OCI-LY3 (cell line): ENCODE measurements around the gene MAZ.

ENCODE experiments used
- EZH2phosphoT487 ChIP-seq: fragments of 200-600 bp; shearing (Covaris generic); IDR thresholded peaks from 2 replicates; pipeline ENCODE4 v1.6.1; 2018; ENCODE audit warnings: antibody characterized with exemption, mixed run types, low read depth
- TF ChIP-seq, protein P1 (sequence below): fragments of 200-600, 300-600 bp; sonication (generic); IDR thresholded peaks from 2 replicates; pipeline ENCODE4 v1.5.1; 2014; ENCODE audit warnings: antibody characterized with exemption, low read length, low read depth

DNA sequence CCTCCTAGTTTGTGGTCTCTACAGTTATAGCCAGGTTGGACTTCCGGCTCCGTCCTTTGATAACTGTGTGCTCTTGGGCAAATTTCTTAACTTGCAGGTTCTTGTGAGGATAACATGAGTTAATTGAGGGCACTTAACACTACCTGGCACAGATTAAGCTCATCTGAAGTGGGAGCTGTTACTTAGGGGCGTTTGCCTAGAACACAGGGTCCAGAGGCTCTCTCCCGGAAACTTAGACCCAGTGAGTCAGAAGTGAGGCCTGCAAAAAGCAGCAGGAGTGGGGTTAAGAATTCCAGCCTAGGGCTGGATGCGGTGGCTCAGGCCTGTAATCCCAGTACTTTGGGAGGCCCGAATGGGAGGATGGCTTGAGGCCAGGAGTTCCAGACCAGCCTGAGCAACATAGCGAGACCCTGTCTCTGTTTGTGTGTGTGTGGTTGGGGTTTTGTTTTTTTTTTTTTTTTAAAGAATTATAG, 15.3 kb downstream of the MAZ start:
- TF ChIP-seq, protein P1, sequence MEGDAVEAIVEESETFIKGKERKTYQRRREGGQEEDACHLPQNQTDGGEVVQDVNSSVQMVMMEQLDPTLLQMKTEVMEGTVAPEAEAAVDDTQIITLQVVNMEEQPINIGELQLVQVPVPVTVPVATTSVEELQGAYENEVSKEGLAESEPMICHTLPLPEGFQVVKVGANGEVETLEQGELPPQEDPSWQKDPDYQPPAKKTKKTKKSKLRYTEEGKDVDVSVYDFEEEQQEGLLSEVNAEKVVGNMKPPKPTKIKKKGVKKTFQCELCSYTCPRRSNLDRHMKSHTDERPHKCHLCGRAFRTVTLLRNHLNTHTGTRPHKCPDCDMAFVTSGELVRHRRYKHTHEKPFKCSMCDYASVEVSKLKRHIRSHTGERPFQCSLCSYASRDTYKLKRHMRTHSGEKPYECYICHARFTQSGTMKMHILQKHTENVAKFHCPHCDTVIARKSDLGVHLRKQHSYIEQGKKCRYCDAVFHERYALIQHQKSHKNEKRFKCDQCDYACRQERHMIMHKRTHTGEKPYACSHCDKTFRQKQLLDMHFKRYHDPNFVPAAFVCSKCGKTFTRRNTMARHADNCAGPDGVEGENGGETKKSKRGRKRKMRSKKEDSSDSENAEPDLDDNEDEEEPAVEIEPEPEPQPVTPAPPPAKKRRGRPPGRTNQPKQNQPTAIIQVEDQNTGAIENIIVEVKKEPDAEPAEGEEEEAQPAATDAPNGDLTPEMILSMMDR, result no peak
- no peak for TF ChIP-seq EZH2phosphoT487
